Stimulated activated CD4-positive, alpha-beta T cell treated with anti-CD3 and anti-CD28 coated beads, Interleukin-2, amount 100 ng/mL, for 48 hours (primary cell): ENCODE measurements around the gene GPR6.

Experiments
- DNase-seq, 2 donors: peaks; one replicate each; pipeline ENCODE4 v3.0.0-alpha.2; 2020

The GPR6 gene, protein sequence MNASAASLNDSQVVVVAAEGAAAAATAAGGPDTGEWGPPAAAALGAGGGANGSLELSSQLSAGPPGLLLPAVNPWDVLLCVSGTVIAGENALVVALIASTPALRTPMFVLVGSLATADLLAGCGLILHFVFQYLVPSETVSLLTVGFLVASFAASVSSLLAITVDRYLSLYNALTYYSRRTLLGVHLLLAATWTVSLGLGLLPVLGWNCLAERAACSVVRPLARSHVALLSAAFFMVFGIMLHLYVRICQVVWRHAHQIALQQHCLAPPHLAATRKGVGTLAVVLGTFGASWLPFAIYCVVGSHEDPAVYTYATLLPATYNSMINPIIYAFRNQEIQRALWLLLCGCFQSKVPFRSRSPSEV

DNA sequence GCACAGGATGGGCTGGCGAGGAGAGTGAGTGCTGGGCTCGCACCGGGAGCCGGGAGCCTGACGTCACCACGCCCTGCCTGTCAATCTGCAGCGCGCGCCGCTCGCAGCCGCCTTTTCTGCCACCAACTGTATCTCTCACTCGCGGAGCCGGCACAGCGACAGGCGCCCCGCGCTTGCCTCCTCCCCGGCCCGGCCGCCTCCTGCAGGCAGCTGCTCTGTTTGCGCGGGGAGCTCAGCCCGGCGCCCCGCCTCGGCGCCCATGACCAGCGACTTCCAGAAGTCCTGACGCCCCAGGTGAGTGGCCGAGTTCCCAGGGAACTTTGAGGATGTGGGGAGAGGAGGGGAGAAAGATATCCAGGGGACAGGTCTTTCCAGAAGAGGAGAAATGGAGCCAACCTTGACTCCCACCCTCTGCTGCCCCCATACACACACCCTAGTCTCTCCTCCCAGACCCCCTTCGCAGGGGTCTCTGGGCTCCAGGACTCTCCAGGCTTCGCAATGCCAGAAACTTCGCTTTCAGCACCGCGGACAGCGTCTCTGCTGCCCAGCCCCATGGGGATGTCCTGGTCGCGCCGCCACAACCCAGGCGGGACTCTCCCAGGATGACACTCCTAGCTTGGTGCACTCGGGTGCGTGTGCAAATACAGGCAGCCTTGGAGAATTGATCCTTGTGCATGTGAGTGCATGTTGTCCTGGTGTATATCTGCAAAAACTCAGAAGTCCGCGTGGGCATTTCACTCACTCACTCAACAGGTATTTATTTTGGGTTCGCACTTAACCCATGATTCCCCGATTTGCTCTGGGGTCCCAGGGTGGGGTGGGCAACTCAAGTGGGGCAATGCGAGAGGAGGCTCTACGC is at the start of gene GPR6:
TSS of gene GPR6 (plus strand) at position 138 of the 859 bp plus-strand sequence. CDS start 802 bp downstream, outside the sequence.
- peak; percentile 33 to 34 for DNase-seq

DNA sequence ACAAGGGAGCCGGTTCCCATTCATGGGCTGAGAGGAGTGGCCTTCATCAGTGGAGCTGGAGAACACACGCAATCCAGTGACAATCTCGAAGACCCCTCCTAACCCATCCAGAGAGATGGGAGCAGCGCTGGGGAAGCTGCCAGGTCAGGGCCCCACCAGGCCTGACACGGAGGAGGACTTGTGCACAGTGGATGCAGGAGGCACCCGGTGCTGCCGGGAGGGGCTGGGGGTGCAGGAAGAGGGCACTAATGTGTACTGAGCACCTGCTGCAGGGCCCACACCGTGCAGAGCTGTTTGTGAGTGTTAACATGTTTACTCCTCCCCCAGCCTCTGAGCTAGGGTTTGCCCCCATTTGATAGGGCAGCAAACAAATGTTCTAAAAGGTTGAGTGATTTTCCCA is 43.8 kb upstream of the GPR6 start:
- no peak for DNase-seq

DNA sequence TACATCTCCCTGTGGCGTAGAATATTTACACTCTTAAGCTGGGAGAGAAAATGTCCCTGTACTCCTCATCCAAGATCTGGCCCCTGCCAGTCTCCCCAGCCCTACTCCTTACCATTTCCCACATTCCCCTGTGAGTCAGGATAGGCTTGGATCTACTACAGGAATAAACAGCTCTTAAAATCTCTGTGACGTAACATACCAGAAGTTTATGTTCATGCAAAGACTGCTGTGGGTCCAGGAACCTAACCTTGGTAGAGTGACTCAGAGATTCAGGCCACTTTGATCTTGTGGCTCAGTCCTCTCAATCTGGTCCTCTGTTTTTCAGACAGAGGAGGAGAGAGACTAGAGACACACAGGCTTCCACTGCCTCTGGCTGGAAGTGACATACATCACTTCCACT is 38.5 kb upstream of the GPR6 start:
- no peak for DNase-seq

DNA sequence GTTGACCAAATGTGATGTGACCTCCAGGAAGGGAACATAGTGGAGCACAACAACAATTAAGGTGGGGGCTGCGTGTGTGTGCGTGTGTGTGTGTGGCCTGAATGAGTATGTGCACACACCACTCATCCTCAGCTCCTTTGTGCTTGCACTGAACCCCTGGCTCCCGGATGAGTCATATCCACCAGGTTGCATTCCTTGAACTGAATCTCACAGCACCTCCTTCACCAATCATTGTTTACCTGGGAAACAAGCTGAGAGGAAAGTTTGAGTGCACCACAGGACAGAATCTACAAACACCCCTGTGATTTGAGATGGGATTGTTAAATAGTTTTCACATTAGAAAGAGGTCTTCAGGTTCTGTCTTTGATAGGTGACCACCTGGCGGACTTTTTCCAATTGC is 33.7 kb upstream of the GPR6 start:
- no peak for DNase-seq

DNA sequence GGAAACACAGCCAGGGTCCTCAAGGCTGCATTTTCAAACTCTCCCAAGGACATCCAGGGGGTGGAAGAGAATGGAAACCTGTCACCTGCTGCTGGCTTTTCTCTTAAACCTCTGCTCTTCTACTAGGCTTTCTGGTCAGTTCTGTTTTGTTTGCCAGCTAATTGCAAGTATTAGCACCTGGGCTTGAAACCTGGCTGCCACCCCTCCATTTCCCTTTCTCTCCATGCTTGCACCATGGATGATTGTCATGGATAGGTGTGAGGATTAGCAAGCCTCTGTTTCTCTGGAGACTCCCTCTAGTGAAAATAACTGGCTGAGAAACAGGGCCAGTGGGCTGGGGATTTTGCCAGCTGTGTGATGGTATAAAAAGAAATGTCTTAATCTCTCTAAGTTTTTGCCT is 33.0 kb upstream of the GPR6 start:
- DNase-seq: no peak

DNA sequence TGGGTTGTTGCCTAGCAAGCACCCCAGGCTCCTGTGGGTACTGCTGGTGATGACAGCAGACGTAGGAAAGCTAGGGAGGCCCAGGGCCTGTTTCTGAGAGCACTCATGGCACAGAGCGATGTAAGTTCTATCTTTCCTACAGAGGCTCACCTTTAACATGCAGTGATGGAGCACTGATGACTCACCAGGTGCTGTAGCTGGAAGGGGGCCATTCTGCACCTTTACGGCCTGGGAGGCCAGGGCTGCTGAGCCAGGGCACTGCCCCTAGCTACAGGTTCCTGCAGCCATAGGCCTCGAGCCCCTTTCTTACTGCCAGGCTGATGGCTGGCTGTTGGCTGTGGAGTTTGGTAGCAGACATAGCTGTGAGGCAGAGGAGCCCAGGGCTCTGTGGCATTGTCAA is 31.1 kb upstream of the GPR6 start:
- DNase-seq: no peak

DNA sequence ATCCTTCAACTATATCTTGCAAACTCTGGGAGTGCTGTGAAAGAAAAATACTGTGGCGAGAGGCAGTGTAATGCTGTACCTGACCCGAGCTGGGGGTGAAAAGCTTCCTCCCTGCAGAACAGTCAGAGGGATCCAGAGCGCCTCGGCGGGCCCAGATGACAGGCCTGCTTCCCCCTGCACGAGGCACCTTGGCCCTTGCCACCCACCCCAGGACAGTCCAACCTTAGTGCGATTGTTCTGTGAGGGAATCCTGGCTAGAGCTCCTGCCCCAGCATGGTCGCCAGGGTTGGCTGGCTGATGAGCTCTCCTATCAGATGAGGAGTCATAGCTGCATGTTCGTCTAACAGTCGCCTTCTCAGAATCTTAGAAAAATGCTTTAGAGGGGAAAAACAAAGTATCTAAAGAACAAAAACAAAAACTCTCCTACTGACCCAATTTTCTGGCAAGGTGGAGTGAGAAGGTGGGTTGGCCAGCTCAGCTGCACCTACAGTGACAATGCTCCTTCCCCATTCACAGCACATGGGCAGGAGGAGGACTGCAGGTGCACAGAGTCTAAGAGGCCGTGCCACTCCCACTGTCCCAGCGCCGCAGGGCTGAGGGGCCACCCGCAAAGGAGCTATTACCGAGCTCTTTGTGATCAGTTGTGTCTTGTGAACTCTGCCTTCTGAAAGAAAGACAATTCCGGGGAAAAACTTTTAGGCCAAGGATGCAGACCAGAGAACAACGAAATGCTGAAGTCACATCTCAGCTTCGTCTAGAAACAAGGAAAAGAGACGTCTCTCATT is 28.6 kb upstream of the GPR6 start:
- DNase-seq: no peak

DNA sequence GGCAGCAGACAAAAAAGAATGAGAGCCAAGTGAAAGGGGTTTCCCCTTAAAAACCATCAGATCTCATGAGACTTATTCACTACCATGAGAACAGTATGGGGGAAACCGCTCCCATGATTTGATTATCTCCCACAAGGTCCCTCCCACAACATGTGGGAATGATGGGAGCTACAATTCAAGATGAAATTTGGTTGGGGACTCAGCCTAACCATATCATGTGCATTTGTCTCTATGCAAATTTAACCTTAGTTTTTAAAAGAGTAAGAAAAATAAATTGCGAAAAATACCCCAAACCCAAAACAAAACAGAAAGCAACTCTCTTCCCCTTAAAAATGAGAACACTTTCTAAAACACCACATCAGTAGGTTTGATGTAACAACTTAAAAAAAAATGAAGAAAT is 22.6 kb upstream of the GPR6 start:
- no peak for DNase-seq

DNA sequence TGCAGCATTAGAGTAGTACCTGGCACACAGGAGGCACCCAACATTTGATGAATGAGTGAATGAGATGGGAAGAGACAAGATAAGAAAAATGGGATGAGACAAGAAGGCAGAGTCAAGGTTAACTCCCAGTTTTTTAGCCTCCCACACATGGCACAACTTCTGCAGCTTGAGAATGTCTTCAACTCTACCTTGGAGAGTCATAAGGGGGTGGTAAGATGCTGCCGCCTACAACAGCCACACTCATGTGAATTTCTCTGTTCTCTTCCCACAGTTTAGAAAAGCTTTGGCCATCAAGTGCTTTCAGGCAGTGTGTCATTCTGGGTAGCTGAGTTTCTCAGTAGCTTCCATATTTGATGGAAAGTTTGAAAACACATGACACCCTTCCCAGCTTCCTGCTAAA is 19.5 kb upstream of the GPR6 start:
- no peak for DNase-seq

DNA sequence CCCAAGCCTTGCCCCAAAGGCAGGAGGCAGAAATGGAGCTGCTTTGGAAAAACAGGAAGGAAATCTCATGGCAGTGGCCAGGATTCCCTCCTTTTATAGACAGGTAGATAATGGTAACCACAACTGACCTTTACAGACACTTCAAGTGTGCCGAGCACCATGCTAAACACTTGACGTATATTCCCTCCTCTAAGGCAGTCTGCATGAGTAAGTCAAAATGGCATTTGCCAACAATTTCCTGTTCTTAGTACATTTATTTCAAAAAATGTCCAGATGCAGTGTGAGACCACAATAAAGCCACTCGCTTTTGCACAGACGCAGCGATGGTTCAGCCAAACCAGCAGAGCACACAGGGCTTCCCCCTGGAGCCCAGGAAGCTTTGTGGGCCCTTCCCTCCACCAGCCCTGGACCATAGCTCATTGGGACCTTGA is 16.5 kb upstream of the GPR6 start:
- DNase-seq: no peak

DNA sequence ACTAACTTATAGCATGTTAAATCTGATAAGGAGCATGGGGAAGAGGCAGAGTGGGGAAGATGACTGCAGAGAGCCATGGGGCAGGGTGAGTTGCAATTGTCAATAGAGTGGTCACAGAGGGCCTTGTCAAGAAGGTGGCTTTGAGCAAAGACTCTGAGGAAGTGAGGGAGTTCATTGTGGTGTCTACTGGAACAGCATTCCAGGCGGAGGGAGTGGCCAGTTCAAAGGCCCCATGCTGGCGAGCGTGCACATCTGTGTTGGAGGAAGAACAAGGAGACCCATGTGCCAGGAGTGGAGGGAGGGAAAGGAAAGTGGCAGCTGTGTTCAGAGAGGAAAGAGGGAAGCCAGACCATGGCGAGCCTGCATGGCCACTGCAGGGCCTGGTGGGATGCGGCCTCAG is 15.8 kb upstream of the GPR6 start:
- DNase-seq: no peak

DNA sequence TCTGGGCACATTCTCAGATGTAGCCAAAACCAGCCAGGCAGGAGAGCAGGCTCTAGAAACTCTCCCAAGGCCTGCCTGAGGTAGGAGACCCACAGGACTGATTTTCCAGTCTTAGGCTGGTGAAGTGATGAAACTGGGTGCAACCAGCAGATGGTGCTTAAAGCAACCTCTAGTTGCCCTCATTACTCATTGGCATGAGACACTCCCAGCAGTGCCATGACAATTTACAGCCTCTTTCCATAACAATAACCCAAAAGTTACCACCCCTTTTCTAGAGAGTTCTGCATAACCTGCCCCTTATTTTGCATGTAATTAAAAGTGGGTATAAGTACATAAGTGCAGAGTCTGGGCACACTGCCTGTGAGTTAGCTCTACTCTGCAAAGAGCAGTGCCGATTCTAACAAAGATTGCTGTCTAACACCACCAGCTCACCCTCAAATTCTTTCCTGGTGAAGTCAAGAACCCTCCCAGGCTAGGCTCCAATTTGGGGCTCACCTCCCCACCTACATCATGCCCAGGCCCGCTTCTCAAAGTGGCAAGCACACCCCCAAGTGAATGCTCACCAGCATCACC is 14.4 kb upstream of the GPR6 start:
- no peak for DNase-seq

DNA sequence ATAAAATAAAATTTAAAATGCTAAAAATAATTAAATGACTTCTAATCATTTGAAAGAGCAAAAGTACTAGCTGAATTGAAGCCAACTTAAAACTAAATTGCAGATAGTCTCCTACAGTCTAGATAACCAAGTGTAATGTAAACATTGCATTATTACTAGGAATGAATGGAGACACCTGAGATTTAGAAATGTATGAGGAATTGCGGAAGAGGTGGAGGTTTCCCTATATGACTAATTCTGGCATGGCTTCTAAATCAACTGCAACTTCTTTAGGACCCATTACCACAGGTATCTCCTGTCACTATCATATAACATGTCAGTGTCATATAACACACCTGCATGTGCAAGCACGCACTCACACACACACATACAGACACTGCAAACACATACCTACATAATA is 13.2 kb upstream of the GPR6 start:
- no peak for DNase-seq

DNA sequence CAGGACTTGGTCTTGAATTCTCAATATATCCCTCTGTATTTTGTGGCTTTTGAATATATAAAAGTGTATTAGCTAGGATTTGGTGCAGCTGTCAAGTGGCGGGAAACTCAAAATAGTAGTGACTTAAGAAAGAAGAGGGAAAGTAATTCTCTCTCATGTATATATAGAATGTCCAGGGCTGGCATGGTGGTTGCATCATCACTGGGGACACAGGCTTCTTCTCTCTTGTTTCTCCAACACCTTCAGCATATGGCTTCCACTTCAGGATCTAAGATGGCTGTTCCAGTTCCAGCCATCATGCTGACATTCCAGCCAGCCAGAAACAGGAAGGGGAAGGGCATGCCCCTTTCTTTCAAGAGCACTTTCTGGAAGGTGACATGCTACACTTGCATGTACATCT is 11.8 kb upstream of the GPR6 start:
- DNase-seq: no peak

DNA sequence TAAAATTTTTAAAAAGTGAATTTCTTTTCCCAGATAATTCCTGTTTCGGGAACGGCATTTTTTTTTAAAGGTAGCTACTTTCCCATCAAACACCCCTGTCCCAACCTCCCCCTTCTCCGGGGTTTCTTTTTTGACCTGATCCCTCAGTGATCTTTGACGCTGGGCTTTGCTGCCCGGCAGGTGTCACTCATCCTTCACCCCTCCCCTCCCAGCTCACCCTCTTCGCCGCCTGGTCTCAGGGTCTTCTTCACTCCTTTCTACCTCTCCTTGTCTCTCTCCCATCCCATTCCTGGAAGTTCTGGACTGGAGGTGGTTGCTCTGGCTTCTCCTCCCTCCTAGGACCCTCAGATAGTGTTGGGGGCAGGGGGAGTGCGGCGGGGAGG is 329 bp upstream of the GPR6 start:
- no peak for DNase-seq

DNA sequence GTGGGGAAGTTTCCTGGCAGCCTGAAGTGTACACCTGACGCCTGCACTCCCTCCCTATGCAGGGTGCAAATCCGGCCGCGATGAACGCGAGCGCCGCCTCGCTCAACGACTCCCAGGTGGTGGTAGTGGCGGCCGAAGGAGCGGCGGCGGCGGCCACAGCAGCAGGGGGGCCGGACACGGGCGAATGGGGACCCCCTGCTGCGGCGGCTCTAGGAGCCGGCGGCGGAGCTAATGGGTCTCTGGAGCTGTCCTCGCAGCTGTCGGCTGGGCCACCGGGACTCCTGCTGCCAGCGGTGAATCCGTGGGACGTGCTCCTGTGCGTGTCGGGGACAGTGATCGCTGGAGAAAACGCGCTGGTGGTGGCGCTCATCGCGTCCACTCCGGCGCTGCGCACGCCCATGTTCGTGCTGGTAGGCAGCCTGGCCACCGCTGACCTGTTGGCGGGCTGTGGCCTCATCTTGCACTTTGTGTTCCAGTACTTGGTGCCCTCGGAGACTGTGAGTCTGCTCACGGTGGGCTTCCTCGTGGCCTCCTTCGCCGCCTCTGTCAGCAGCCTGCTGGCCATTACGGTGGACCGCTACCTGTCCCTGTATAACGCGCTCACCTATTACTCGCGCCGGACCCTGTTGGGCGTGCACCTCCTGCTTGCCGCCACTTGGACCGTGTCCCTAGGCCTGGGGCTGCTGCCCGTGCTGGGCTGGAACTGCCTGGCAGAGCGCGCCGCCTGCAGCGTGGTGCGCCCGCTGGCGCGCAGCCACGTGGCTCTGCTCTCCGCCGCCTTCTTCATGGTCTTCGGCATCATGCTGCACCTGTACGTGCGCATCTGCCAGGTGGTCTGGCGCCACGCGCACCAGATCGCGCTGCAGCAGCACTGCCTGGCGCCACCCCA is 1.2 kb downstream of the GPR6 start:
- no peak for DNase-seq

DNA sequence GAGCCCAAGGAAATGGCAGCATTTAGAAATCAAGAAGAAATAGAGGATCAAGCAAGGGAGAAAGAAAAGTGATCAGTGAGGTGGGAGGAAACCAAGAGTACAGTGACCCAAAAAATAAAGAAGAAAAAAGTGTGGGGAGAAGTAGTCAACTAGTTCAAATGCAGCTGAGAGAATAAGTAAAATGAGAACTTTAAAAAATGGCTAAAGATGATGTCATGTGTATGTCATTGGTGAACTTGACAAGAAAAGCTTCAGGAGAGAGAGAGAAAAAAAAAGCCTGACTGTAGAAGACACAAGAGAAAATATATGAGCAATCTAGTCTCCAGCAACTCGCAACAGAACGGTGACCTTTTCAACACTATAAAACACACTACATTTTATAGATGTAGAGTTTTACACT is 6.3 kb downstream of the GPR6 start:
- no peak for DNase-seq

DNA sequence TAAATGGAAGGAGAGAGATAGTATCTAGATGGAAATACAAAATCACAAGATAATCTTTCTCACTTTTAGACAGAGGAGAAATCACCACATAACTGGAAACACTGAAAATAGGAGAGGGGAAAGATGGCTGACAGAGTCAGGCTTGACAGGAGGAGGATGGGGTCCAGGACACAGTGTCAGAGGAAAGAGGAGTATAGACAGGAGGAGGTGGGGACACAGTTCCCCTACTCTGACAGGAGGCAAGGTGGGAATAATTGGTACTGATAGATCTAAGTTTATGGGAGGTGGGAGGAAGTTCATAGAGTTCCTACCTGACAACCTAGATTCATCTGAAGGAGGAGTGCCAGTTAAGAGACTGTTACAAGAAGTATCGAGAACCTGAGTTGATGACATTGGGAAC is 9.1 kb downstream of the GPR6 start:
- no peak for DNase-seq

DNA sequence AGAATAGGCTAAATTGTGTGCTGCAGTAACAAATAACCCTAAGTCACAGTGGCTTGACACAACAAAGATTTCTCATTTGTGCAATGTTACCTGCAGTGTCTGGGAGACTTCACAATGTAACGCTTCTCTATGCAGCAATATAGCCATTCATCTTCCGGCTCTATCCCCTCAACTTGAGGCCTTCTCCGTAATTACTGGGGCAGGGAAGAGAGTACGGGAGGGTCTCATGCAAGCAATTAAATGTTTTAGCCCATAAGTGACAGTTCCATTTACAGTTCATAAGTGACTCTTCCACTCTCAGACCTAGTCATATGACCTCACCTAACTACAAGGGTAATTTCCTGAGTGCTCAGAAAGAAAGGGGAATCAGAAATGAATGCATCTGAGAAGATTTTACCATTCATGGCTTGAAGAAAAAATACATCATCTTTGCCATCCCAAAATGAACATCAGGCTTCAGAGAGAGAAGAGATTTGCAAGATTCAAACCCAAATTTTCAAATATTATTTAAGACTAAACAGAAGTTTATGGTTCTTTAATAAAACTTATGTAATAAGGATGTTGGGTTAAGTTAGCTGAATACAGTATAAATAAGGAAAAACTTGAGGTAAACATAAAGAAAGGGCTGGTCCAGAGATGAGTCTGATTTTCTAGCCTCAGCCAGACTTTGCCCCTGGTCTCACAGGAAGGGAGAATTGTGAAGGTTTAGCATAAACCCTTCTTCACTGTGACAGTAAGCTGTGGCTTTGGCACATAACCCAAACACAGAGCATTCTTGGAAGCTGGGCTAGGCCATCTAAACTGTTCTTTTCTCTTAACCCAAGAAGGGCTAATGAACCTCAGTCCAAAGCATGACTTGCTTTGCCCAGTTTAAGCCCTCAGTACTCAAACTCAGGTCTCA is 13.3 kb downstream of the GPR6 start:
- no peak for DNase-seq

DNA sequence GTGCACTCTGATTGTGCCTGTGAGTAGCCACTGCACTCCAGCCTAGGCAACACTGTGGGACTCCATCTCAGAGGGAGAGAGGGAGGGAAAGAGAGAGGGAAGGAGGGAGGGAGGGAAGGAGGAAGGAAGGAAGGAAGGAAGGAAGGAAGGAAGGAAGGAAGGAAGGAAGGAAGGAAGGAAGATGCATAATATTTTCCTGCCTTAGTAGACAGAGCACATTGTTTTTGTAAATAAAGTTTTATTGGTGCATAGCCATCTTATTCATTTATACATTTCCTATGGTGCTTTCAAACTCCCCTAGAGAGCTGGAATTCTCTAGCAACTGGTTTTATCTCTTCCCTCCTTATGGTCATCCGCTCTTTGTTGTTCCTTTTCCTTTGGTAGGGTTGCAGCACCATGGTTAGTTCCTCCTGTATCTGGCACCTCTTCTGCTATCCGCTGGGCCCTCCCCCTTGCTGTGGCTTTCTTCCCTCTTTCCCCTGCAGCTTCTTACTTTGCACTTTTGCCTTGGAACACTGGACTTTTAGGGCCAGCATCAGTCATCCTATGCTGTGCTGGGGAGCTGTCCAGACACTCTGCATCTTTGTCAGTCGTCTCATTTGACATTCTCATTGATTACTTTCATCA is 20.2 kb downstream of the GPR6 start:
- DNase-seq: no peak

DNA sequence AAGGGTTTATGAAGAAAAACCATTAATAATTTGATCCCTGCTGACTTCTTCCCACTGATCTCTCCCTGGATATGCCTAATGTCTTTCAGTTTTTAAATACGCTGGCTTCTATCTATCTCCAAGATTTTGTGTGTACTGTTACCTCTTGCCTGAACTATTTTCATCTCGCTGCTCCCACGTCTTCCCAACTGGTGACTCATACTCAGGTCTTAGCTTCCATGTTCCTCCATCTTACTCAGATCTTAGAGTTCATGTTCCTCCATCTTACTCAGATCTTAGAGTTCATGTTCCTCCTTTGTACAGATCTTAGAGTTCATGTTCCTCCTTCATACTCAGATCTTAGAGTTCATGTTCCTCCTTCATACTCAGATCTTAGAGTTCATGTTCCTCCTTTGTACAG is 21.6 kb downstream of the GPR6 start:
- no peak for DNase-seq
